Keratinocyte (primary cell): ENCODE results near the gene PNMA6E. TPM values are rescaled to one million over a fixed set of nuclear protein-coding genes. Genes with fewer than 3 reads are reported as not detected.

Source experiments
- DNase-seq: peaks from one replicate; pipeline ENCODE4 v3.0.0-alpha.2; 2011; ENCODE audit warnings: low read depth, missing footprints, low spot score
- FAIRE-seq: peaks from 2 replicates; lab custom pipeline; 2011; peaks lifted over from hg19 to GRCh38; lab: Jason Lieb, UNC
- H2AFZ ChIP-seq: 2 replicates; pipeline ENCODE4 v1.6.0; 2012; ENCODE audit warnings: low read length, control low read depth, inconsistent platforms; ENCODE audit not compliant: control insufficient read depth
- H3K27ac ChIP-seq: 2 replicates; pipeline ENCODE4 v1.5.1; 2011; ENCODE audit warnings: low read length; ENCODE audit not compliant: control insufficient read depth, insufficient read depth
- H3K27me3 ChIP-seq: 3 replicates; pipeline ENCODE4 v1.6.0; 2011; ENCODE audit warnings: low read length; ENCODE audit not compliant: control insufficient read depth, insufficient read depth; ENCODE audit errors: extremely low read depth
- H3K36me3 ChIP-seq, 2 experiments: 2 replicates in 1 of 2; 3 replicates in 1 of 2; pipeline ENCODE4 v1.5.1; 2011; ENCODE audit warnings: low read length in 2 of 2, mild to moderate bottlenecking in 1 of 2; ENCODE audit not compliant: control insufficient read depth in 2 of 2, insufficient read depth in 2 of 2; ENCODE audit errors: extremely low read depth in 1 of 2
- H3K4me1 ChIP-seq: 3 replicates; pipeline ENCODE4 v1.5.1; 2011; ENCODE audit warnings: low read length; ENCODE audit not compliant: control insufficient read depth, insufficient read depth; ENCODE audit errors: extremely low read depth
- H3K4me2 ChIP-seq: 3 replicates; pipeline ENCODE4 v1.6.0; 2011; ENCODE audit warnings: low read depth, low read length; ENCODE audit not compliant: control insufficient read depth, insufficient read depth; ENCODE audit errors: extremely low read depth
- H3K4me3 ChIP-seq, 3 experiments: fragments of 200-600 bp in 1 of 3; sonication (generic) in 1 of 3; 2 replicates in 2 of 3; 3 replicates in 1 of 3; pipeline ENCODE4 v1.5.1; 2011 to 2016; ENCODE audit warnings: low read length in 3 of 3, mild to moderate bottlenecking in 3 of 3, control low read depth in 2 of 3, inconsistent platforms in 1 of 3, low read depth in 1 of 3, mixed read lengths in 1 of 3, mixed run types in 1 of 3, moderate library complexity in 1 of 3; ENCODE audit not compliant: control insufficient read depth in 2 of 3, insufficient read depth in 2 of 3; ENCODE audit errors: extremely low read depth in 1 of 3
- H3K79me2 ChIP-seq: 2 replicates; pipeline ENCODE4 v1.6.0; 2012; ENCODE audit warnings: low read length; ENCODE audit not compliant: control insufficient read depth, insufficient read depth
- H3K9ac ChIP-seq: 3 replicates; pipeline ENCODE4 v1.6.0; 2011; ENCODE audit warnings: low read length; ENCODE audit not compliant: control insufficient read depth, insufficient read depth; ENCODE audit errors: extremely low read depth
- H3K9me1 ChIP-seq: 3 replicates; pipeline ENCODE4 v1.6.0; 2011; ENCODE audit warnings: low read length; ENCODE audit not compliant: control insufficient read depth, insufficient read depth; ENCODE audit errors: extremely low read depth
- H3K9me3 ChIP-seq: 2 replicates; pipeline ENCODE4 v1.5.1; 2012; ENCODE audit warnings: low read depth, low read length; ENCODE audit not compliant: control insufficient read depth
- H4K20me1 ChIP-seq: 3 replicates; pipeline ENCODE4 v1.6.0; 2011; ENCODE audit warnings: low read length; ENCODE audit not compliant: control insufficient read depth, insufficient read depth; ENCODE audit errors: extremely low read depth
- CTCF ChIP-seq, 3 experiments: IDR thresholded peaks in 1 of 3; conservative IDR thresholded peaks in 1 of 3; optimal IDR thresholded peaks in 1 of 3; 2 replicates in 2 of 3; 3 replicates in 1 of 3; pipeline versions ENCODE3 to v1.5.1; 2011; ENCODE audit warnings: low read length in 3 of 3, mild to moderate bottlenecking in 3 of 3, moderate library complexity in 2 of 3, control low read depth in 1 of 3, inconsistent platforms in 1 of 3; ENCODE audit not compliant: insufficient read depth in 2 of 3; ENCODE audit errors: extremely low read depth in 1 of 3
- EZH2 ChIP-seq: IDR thresholded peaks from one replicate; pipeline ENCODE4 v1.6.1; 2012; ENCODE audit warnings: inconsistent platforms, mild to moderate bottlenecking, low read length, moderate library complexity
- dilution Hi-C: fragments of 300-500 bp; cut with MboI; formaldehyde crosslinking; loops from one replicate; pipeline ENCODE4 v1.7.0; 2020; ENCODE audit warnings: low sequenced_read_pairs; ENCODE audit not compliant: extremely low pct_ligation_motif_present
- polyA plus RNA-seq, 5 experiments: library from polyadenylated mRNA; depleted of rRNA in 3 of 5; stranded (reverse) in 3 of 5; stranded (forward) in 1 of 5; unstranded in 1 of 5; fragments of >200 nt; gene quantifications; 1 replicate in 1 of 5; 2 replicates in 3 of 5; 3 replicates in 1 of 5; pipeline versions ENCODE4 v1.2.1 to v1.2.3, GENCODE V29; 2011 to 2012; ENCODE audit warnings: missing spikeins in 2 of 5, low read depth in 1 of 5, low replicate concordance in 1 of 5
- small RNA-seq, 3 experiments: library from RNA; depleted of rRNA; stranded (forward); fragments of <200 nt; gene quantifications; one replicate each; pipeline ENCODE3, GENCODE V24; 2012; ENCODE audit warnings: low read depth in 3 of 3, low replicate concordance in 1 of 3; ENCODE audit not compliant: insufficient read length in 3 of 3

Gene PNMA6E
- polyA plus RNA-seq, 1 donor (not counting 4 experiments of a cell fraction or from before 2014, with no cell fraction given) = not detected

- no peaks in the 10 kb centered on the region for H3K9me1 ChIP-seq
- FAIRE-seq (no peak), DNase-seq (no peak)
- H3K4me1 ChIP-seq = no peaks in the 10 kb centered on the region
- no peak overlapping the region for H2AFZ ChIP-seq
- no peaks in the 10 kb centered on the region for H4K20me1 ChIP-seq
- TF ChIP-seq CTCF (optimal IDR thresholded peaks at IDR 0.05 in 1 of 3, IDR thresholded peaks at IDR 0.05 in 1 of 3, conservative IDR thresholded peaks at IDR 0.05 in 1 of 3; ENCODE audit: extremely low read depth in 1 of 3, insufficient read depth in 2 of 3, low read length in 3 of 3) (no peak), EZH2 (no peak)
- no peak overlapping the region for H3K9ac ChIP-seq
- no peaks in the 10 kb centered on the region for H3K27me3 ChIP-seq
- no peaks in the 10 kb centered on the region for H3K9me3 ChIP-seq
- no peak overlapping the region for H3K4me3 ChIP-seq
- no peak overlapping the region for H3K4me2 ChIP-seq
- dilution Hi-C loops = no loop called here
- H3K79me2 ChIP-seq = no peaks in the 10 kb centered on the region
- no peak overlapping the region for H3K27ac ChIP-seq
- H3K36me3 ChIP-seq = peaks cover 0 to 4% of the 10 kb centered on the region in 2 experiments
Observed at GRCh38 chrX:153348421-153348820, 52.7 kb downstream of the PNMA6E start.

- DNase-seq (no peak), FAIRE-seq (no peak)
- H3K9me3 ChIP-seq = no peaks in the 10 kb centered on the region
- no peak for TF ChIP-seq CTCF (optimal IDR thresholded peaks at IDR 0.05 in 1 of 3, IDR thresholded peaks at IDR 0.05 in 1 of 3, conservative IDR thresholded peaks at IDR 0.05 in 1 of 3; ENCODE audit: extremely low read depth in 1 of 3, insufficient read depth in 2 of 3, low read length in 3 of 3)
- no peak for TF ChIP-seq EZH2
- no peaks in the 10 kb centered on the region for H3K27me3 ChIP-seq
- no peak overlapping the region for H2AFZ ChIP-seq
- no peak overlapping the region for H3K27ac ChIP-seq
- H3K9me1 ChIP-seq = no peaks in the 10 kb centered on the region
- no peak overlapping the region for H3K4me3 ChIP-seq
- no peak overlapping the region for H3K4me2 ChIP-seq
- dilution Hi-C loops = no loop called here
- H3K79me2 ChIP-seq = no peaks in the 10 kb centered on the region
- no peaks in the 10 kb centered on the region for H4K20me1 ChIP-seq
- H3K9ac ChIP-seq = no peak overlapping the region
- H3K4me1 ChIP-seq = no peaks in the 10 kb centered on the region
- peaks cover 0 to 4% of the 10 kb centered on the region in 2 experiments for H3K36me3 ChIP-seq
Observed at GRCh38 chrX:153347530-153347929, 53.6 kb downstream of the PNMA6E start.

Small RNA genes within 50 kb of the gene (small RNA-seq; reads per million reads assigned to genes)
- 0 reads per million in 3 experiments for gene AC152007.1
- gene RN7SL667P = 0 reads per million in 3 experiments

Other genes starting within 250 kb of the PNMA6E start
- gene MAGEA1, start 222.1 kb downstream of the PNMA6E start, polyA plus RNA-seq = not detected in 3 replicates
- not detected in 3 replicates for gene PNMA6F, start 79.6 kb downstream of the PNMA6E start, polyA plus RNA-seq
- 3.4 to 6.4 TPM (median 5.3 TPM) in 3 replicates for gene ZNF275, start 67.2 kb downstream of the PNMA6E start, polyA plus RNA-seq
- gene ZFP92, start 10.1 kb upstream of the PNMA6E start, polyA plus RNA-seq = 0.44 to 1.1 TPM (median 0.64 TPM) in 3 replicates
- 0.28 to 0.49 TPM (median 0.31 TPM) in 3 replicates for gene TREX2, start 44.7 kb upstream of the PNMA6E start, polyA plus RNA-seq
- 9.2 to 23.1 TPM (median 13.8 TPM) in 3 replicates for gene HAUS7, start 69.2 kb upstream of the PNMA6E start, polyA plus RNA-seq
- gene BGN, start 93.6 kb upstream of the PNMA6E start, polyA plus RNA-seq = 0.03 to 0.12 TPM (median 0.07 TPM) in 3 replicates
- gene ATP2B3, start 116.3 kb upstream of the PNMA6E start, polyA plus RNA-seq = not detected in 3 replicates
- 31.1 to 36.4 TPM (median 33.5 TPM) in 3 replicates for gene CCNQ, start 197.8 kb upstream of the PNMA6E start, polyA plus RNA-seq
- 0.47 to 0.57 TPM (median 0.50 TPM) in 3 replicates for gene DUSP9, start 245.9 kb upstream of the PNMA6E start, polyA plus RNA-seq